Right atrium auricular region (tissue), 2 donors: ENCODE results near the gene SMG5. TPM values are rescaled to one million over a fixed set of nuclear protein-coding genes. Genes with fewer than 3 reads are reported as not detected.

ENCODE experiments used
- DNase-seq: peaks from one replicate; pipeline ENCODE4 v3.0.0-alpha.2; 2019; ENCODE audit warnings: low spot score
- H3K27ac ChIP-seq, 2 donors: fragments of 200-600 bp; sonication (generic); 1 replicate in 1 of 2; 2 replicates in 1 of 2; pipeline ENCODE4 v1.5.1; 2016 to 2019
- H3K27me3 ChIP-seq, 2 donors: fragments of 200-600 bp; sonication (generic); one replicate each; pipeline versions ENCODE4 v1.5.1 to v1.6.0; 2017 to 2019
- H3K36me3 ChIP-seq: fragments of 200-600 bp; sonication (generic); one replicate; pipeline ENCODE4 v1.5.1; 2016
- H3K4me1 ChIP-seq, 2 donors: fragments of 200-600 bp; sonication (generic); one replicate each; pipeline versions ENCODE4 v1.5.1 to v1.6.0; 2017 to 2019
- H3K4me3 ChIP-seq, 2 donors: fragments of 200-600 bp; sonication (generic); 1 replicate in 1 of 2; 2 replicates in 1 of 2; pipeline ENCODE4 v1.5.1; 2017 to 2019; ENCODE audit warnings: mild to moderate bottlenecking in 1 of 2, moderate library complexity in 1 of 2
- H3K9me3 ChIP-seq, 2 donors: fragments of 200-600 bp; sonication (generic); one replicate each; pipeline ENCODE4 v1.5.1; 2019
- total RNA-seq, 2 donors: library from RNA; depleted of rRNA; stranded (reverse); fragments of >200 nt; gene quantifications; one replicate each; pipeline ENCODE4 v1.1.0, GENCODE V29; 2016
- TF ChIP-seq, protein P1 (sequence below), 2 donors: fragments of 200-600 bp; sonication (generic); IDR thresholded peaks; one replicate each; pipeline ENCODE4 v1.5.1; 2019; ENCODE audit warnings: antibody characterized with exemption in 2 of 2

The SMG5 gene
- total RNA-seq, 2 donors from 2014 or later = 55.4 to 72.8 TPM

DNA sequence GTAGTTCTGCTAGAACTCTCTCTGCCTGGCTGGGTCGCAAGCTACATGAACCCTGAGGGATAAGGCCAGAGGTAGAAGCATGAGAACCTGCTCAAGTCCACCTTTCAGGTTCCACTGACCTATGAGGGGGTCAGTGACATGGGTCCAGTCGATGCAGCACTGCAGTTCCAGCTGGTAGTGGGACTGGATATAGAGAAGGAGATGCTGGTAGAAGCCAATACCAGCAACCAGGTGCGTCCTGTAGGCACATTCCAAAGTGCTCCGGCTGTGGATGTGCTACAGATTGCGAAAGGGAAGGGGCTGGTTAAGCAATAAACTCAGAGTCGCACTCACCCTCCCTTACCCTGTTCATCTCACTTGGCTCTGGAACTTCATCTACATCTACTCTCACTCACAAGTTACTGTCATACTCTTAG is 5.7 kb downstream of the SMG5 start:
- Histone ChIP-seq H3K27me3 (no peaks in the 10 kb centered on the region), H3K4me3 (no peak overlapping the region), H3K27ac (no peak overlapping the region), H3K4me1 (peaks cover 0 to 24% of the 10 kb centered on the region in 2 donors), H3K36me3 (peaks cover 75% of the 10 kb centered on the region), H3K9me3 (no peaks in the 10 kb centered on the region)
- TF ChIP-seq, protein P1, sequence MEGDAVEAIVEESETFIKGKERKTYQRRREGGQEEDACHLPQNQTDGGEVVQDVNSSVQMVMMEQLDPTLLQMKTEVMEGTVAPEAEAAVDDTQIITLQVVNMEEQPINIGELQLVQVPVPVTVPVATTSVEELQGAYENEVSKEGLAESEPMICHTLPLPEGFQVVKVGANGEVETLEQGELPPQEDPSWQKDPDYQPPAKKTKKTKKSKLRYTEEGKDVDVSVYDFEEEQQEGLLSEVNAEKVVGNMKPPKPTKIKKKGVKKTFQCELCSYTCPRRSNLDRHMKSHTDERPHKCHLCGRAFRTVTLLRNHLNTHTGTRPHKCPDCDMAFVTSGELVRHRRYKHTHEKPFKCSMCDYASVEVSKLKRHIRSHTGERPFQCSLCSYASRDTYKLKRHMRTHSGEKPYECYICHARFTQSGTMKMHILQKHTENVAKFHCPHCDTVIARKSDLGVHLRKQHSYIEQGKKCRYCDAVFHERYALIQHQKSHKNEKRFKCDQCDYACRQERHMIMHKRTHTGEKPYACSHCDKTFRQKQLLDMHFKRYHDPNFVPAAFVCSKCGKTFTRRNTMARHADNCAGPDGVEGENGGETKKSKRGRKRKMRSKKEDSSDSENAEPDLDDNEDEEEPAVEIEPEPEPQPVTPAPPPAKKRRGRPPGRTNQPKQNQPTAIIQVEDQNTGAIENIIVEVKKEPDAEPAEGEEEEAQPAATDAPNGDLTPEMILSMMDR (IDR thresholded peaks at IDR 0.05) = no peak
- DNase-seq = no peak

DNA sequence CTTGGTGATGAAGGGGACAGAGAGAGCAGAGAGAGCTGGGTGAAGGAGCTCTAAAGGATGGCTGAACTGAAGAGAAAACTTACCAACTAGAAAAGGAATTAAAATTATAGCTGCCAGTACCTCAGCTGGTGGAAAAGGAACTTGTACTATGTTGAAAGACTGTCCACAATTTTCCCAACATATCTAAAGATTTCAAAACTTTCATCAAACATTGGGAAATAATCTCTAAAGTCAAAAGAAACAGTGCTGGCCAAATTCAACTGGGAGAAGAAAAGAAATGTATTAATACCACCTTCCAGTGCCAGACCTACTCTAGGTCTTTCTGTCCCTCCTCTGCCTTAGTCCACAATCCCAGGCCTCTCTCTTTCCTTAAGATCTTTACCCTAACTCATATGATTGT is 6.1 kb downstream of the SMG5 start:
- no peak for DNase-seq
- H3K36me3 ChIP-seq = peaks cover 79% of the 10 kb centered on the region
- H3K9me3 ChIP-seq = no peaks in the 10 kb centered on the region
- H3K4me1 ChIP-seq = peaks cover 0 to 19% of the 10 kb centered on the region in 2 donors
- H3K27me3 ChIP-seq = no peaks in the 10 kb centered on the region
- no peak overlapping the region for H3K4me3 ChIP-seq
- no peak overlapping the region for H3K27ac ChIP-seq
- TF ChIP-seq, protein P1 (IDR thresholded peaks at IDR 0.05) = no peak

DNA sequence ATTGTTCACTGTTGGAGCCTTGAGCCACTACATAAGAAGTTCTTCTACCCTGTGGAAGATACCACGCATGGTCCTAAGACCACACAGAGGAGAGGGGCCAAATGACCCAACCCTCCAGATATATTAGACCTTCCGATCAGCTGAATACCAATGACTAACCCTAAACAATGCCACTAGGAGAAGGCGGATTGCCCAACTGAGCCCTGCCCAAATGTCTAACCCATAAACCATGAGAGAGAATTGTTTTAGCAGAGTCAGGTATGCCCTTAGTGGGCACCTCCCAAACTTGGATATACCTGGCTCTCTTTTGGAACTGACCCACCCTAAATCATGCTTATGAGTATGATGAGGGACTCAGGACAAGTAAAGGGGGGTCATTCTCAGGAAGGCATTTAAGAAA is 12.3 kb downstream of the SMG5 start:
- no peaks in the 10 kb centered on the region for H3K27me3 ChIP-seq

DNA sequence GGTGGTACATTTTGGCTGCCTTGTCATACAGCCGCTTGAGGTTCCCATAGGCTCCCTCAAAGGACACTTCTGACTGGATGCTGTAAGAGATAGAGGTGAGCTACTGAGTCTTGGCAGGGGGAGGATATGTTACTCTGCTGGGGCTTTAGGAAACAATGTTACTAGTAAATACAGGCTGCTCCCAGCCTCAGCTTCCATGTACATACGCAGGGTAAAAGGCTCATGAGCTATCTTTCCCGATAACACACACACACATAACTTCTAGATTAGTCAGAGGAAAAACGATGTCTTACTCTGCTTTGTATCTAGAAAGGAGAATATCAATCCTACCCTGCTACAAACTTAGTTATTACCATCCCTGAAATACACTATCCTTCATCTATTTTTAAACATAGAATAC is 14.3 kb downstream of the SMG5 start:
- Histone ChIP-seq H3K4me1 (no peaks in the 10 kb centered on the region), H3K36me3 (peaks cover 79% of the 10 kb centered on the region)
- TF ChIP-seq, protein P1 (IDR thresholded peaks at IDR 0.05) = no peak

More for the DNA sequence above, 12.3 kb downstream of the SMG5 start:
- Histone ChIP-seq H3K4me3 (no peak overlapping the region), H3K36me3 (peaks cover 83% of the 10 kb centered on the region), H3K4me1 (no peaks in the 10 kb centered on the region), H3K27ac (no peak overlapping the region), H3K9me3 (no peaks in the 10 kb centered on the region)
- TF ChIP-seq, protein P1 (IDR thresholded peaks at IDR 0.05) = no peak
- no peak for DNase-seq

DNA sequence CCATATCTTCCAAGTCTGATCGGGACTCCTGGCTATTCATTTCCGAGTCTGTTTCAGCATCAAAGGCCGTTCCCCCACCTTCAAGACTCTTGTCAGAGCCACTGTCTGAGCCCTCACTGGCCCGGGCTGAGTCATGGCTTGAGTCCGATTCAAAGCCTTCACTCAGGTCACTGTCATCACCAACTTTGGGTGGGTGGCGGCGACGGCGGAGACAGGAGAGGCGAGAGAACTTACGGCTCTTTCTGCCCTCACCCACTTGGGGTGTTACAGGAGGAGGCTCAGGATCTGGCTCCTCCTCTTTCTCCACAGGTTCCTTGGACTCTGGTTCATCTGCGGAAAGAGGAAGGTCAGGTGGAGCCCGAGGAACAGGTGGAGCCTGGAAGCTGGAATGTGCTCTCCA is 16.6 kb downstream of the SMG5 start:
- H3K4me3 ChIP-seq = no peak overlapping the region
- H3K36me3 ChIP-seq = peaks cover 80% of the 10 kb centered on the region
- DNase-seq = no peak
- H3K27me3 ChIP-seq = no peaks in the 10 kb centered on the region
- no peaks in the 10 kb centered on the region for H3K9me3 ChIP-seq
- H3K27ac ChIP-seq = no peak overlapping the region
- TF ChIP-seq, protein P1 (IDR thresholded peaks at IDR 0.05) = no peak
- H3K4me1 ChIP-seq = no peaks in the 10 kb centered on the region

More for the DNA sequence above, 14.3 kb downstream of the SMG5 start:
- H3K27me3 ChIP-seq = no peaks in the 10 kb centered on the region
- no peak overlapping the region for H3K4me3 ChIP-seq
- no peak overlapping the region for H3K27ac ChIP-seq
- no peaks in the 10 kb centered on the region for H3K9me3 ChIP-seq
- no peak for DNase-seq

DNA sequence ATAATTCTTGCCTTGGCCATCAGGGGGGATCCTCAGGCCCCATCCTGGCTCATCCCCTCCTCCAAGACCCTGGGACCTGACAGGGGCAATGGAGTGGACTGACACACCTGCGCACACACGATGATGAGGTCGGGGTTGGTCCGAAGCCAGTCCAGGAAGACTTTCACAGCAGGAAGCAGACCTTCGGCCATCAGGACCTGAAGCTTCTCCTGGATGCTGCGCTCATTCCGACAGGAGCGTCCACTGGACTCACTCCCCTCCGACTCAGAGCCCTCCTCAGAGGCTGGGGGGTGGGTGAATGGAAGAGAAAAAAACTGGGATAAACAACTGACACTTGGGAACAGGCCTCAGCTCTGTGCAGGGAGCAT is 19.4 kb downstream of the SMG5 start:
- peaks cover 92% of the 10 kb centered on the region for H3K36me3 ChIP-seq
- H3K27me3 ChIP-seq = no peaks in the 10 kb centered on the region
- no peaks in the 10 kb centered on the region for H3K4me1 ChIP-seq
- no peak for DNase-seq
- no peak overlapping the region for H3K4me3 ChIP-seq
- H3K9me3 ChIP-seq = no peaks in the 10 kb centered on the region
- TF ChIP-seq, protein P1 (IDR thresholded peaks at IDR 0.05) = no peak
- H3K27ac ChIP-seq = no peak overlapping the region
